ENCODE data around the gene TMUB1. TPM values are rescaled to one million over a fixed set of nuclear protein-coding genes. Genes with fewer than 3 reads are reported as not detected.

The TMUB1 gene
- total RNA-seq, 2 experiments from 2014 or later, result 56.0 to 59.6 TPM

- Histone ChIP-seq H3K27ac (ENCODE audit: low read depth, low read length, poor library complexity, severe bottlenecking) (no peak overlapping the region), H4K20me1 (ENCODE audit: insufficient read depth, low read length) (no peaks in the 10 kb centered on the region), H3K36me3 (ENCODE audit: insufficient read depth, low read length) (no peaks in the 10 kb centered on the region), H2AFZ (ENCODE audit: low read length) (no peak overlapping the region), H3K4me3 (ENCODE audit: low read depth, low read length, poor library complexity, severe bottlenecking) (no peak overlapping the region), H3K9me3 (ENCODE audit: low read length) (no peaks in the 10 kb centered on the region), H3K79me2 (ENCODE audit: insufficient read depth, low read depth, low read length) (no peaks in the 10 kb centered on the region), H3K4me1 (ENCODE audit: insufficient read depth, low read length, poor library complexity, severe bottlenecking) (no peaks in the 10 kb centered on the region), H3K4me2 (ENCODE audit: low read length) (no peak overlapping the region), H3K9me2 (ENCODE audit: insufficient read depth, low read length) (no peaks in the 10 kb centered on the region)
- ChIA-PET POLR2A (no interaction called here), CTCF (ENCODE audit: unreplicated experiment) (interaction anchor here (0.7 to 1.4 kb wide), 2 partner anchors 16 to 48 kb away, joined by 3 read pairs; no protein-coding TSS in a partner anchor)
- TF ChIP-seq CTCF (conservative IDR thresholded peaks at IDR 0.05; ENCODE audit: low read length) (peak; percentile 98), EZH2phosphoT487 (IDR thresholded peaks at IDR 0.05; ENCODE audit: borderline replicate concordance, low read depth, low read length) (no peak)
- intact Hi-C loops (cut with micrococcal nuclease; ENCODE audit: unreplicated experiment), result loop anchor here (1.0 to 5.0 kb wide), 4 partner anchors 41 to 178 kb away; no protein-coding TSS in a partner anchor
- peak; percentile 79 for DNase-seq (ENCODE audit: low spot score)
- BruUV-seq (replicated peaks), result no TSS peak
Measured at GRCh38 chr7:151123822-151124464, 40.6 kb upstream of the TMUB1 start.

- no peaks in the 10 kb centered on the region for H3K9me3 ChIP-seq (ENCODE audit: low read length)
- CTCF ChIA-PET (ENCODE audit: unreplicated experiment), result interaction anchor here (0.7 to 1.4 kb wide), 2 partner anchors 15 to 48 kb away, joined by 3 read pairs; no protein-coding TSS in a partner anchor
- POLR2A ChIA-PET, result no interaction called here
- H3K4me2 ChIP-seq (ENCODE audit: low read length), result no peak overlapping the region
- no peak overlapping the region for H3K27ac ChIP-seq (ENCODE audit: low read depth, low read length, poor library complexity, severe bottlenecking)
- no peak overlapping the region for H2AFZ ChIP-seq (ENCODE audit: low read length)
- TF ChIP-seq CTCF (conservative IDR thresholded peaks at IDR 0.05; ENCODE audit: low read length) (no peak), EZH2phosphoT487 (IDR thresholded peaks at IDR 0.05; ENCODE audit: borderline replicate concordance, low read depth, low read length) (no peak)
- DNase-seq (ENCODE audit: low spot score), result no peak
- no peaks in the 10 kb centered on the region for H3K4me1 ChIP-seq (ENCODE audit: insufficient read depth, low read length, poor library complexity, severe bottlenecking)
- intact Hi-C loops (cut with micrococcal nuclease; ENCODE audit: unreplicated experiment), result loop anchor here (5.0 kb wide), 1 partner anchor 179 kb away; no protein-coding TSS in a partner anchor
- no peaks in the 10 kb centered on the region for H4K20me1 ChIP-seq (ENCODE audit: insufficient read depth, low read length)
- H3K9me2 ChIP-seq (ENCODE audit: insufficient read depth, low read length), result no peaks in the 10 kb centered on the region
- H3K4me3 ChIP-seq (ENCODE audit: low read depth, low read length, poor library complexity, severe bottlenecking), result no peak overlapping the region
- H3K36me3 ChIP-seq (ENCODE audit: insufficient read depth, low read length), result no peaks in the 10 kb centered on the region
- no peaks in the 10 kb centered on the region for H3K79me2 ChIP-seq (ENCODE audit: insufficient read depth, low read depth, low read length)
- BruUV-seq (replicated peaks), result no TSS peak
Measured at GRCh38 chr7:151123158-151123821, 40.0 kb upstream of the TMUB1 start.

- Histone ChIP-seq H3K27ac (ENCODE audit: low read depth, low read length, poor library complexity, severe bottlenecking) (no peak overlapping the region), H3K9me2 (ENCODE audit: insufficient read depth, low read length) (no peaks in the 10 kb centered on the region), H4K20me1 (ENCODE audit: insufficient read depth, low read length) (no peaks in the 10 kb centered on the region), H2AFZ (ENCODE audit: low read length) (no peak overlapping the region), H3K36me3 (ENCODE audit: insufficient read depth, low read length) (no peaks in the 10 kb centered on the region), H3K4me3 (ENCODE audit: low read depth, low read length, poor library complexity, severe bottlenecking) (no peak overlapping the region), H3K4me1 (ENCODE audit: insufficient read depth, low read length, poor library complexity, severe bottlenecking) (no peaks in the 10 kb centered on the region), H3K9me3 (ENCODE audit: low read length) (no peaks in the 10 kb centered on the region), H3K79me2 (ENCODE audit: insufficient read depth, low read depth, low read length) (no peaks in the 10 kb centered on the region), H3K4me2 (ENCODE audit: low read length) (no peak overlapping the region)
- ChIA-PET POLR2A (no interaction called here), CTCF (ENCODE audit: unreplicated experiment) (no interaction called here)
- intact Hi-C loops (cut with micrococcal nuclease; ENCODE audit: unreplicated experiment), result loop anchor here (5.0 kb wide), 1 partner anchor 180 kb away; no protein-coding TSS in a partner anchor
- no TSS peak for BruUV-seq (replicated peaks)
- DNase-seq (ENCODE audit: low spot score), result no peak
- TF ChIP-seq EZH2phosphoT487 (IDR thresholded peaks at IDR 0.05; ENCODE audit: borderline replicate concordance, low read depth, low read length), result no peak
- TF ChIP-seq CTCF (conservative IDR thresholded peaks at IDR 0.05; ENCODE audit: low read length), result no peak
Measured at GRCh38 chr7:151122796-151123157, 39.5 kb upstream of the TMUB1 start.

Data from OCI-LY7 (cell line).